OCI-LY3 (cell line): Measurements from ENCODE around the gene GSDME.

Experiments used
- H2AFZ ChIP-seq: fragments of 200-600, 300-600 bp; shearing (Covaris generic); 2 replicates; pipeline ENCODE4 v1.6.0; 2014; ENCODE audit warnings: antibody characterized with exemption, low read depth, low read length
- H3K27ac ChIP-seq: fragments of 200-600, 300-600 bp; sonication (generic); 2 replicates; pipeline ENCODE4 v1.5.1; 2014; ENCODE audit warnings: mild to moderate bottlenecking, low read length, moderate library complexity, mixed read lengths
- H3K27me3 ChIP-seq: fragments of 200-600, 300-600 bp; sonication (generic); 2 replicates; pipeline ENCODE4 v1.6.1; 2014; ENCODE audit warnings: low read depth, low read length, mixed read lengths
- H3K36me3 ChIP-seq: fragments of 200-600, 300-600 bp; sonication (generic); replicated peaks from 2 replicates; pipeline ENCODE3; 2014; ENCODE audit warnings: low read depth, low read length, mixed read lengths
- H3K4me1 ChIP-seq: fragments of 300-600, 200-600 bp; sonication (generic); 2 replicates; pipeline ENCODE4 v1.6.1; 2014; ENCODE audit warnings: low read length, mixed read lengths
- H3K4me2 ChIP-seq: fragments of 200-600, 300-600 bp; sonication (generic); 2 replicates; pipeline ENCODE4 v1.6.1; 2014; ENCODE audit warnings: low read length, mixed read lengths
- H3K4me3 ChIP-seq: fragments of 300-600, 200-600 bp; sonication (generic); 2 replicates; pipeline ENCODE4 v1.5.1; 2014; ENCODE audit warnings: antibody characterized with exemption, mild to moderate bottlenecking, low read length, moderate library complexity
- H3K79me2 ChIP-seq: fragments of 300-600, 200-600 bp; shearing (Covaris generic); 2 replicates; pipeline ENCODE4 v1.6.1; 2014; ENCODE audit warnings: mild to moderate bottlenecking, low read length, mixed read lengths
- H3K9ac ChIP-seq: fragments of 300-600, 200-600 bp; shearing (Covaris generic); 2 replicates; pipeline ENCODE4 v1.6.0; 2014; ENCODE audit warnings: mild to moderate bottlenecking, low read length, moderate library complexity
- H3K9me3 ChIP-seq: fragments of 200-600, 300-600 bp; shearing (Covaris generic); 2 replicates; pipeline ENCODE4 v1.6.1; 2014; ENCODE audit warnings: low read length, mixed read lengths; ENCODE audit not compliant: insufficient read depth
- H4K20me1 ChIP-seq: fragments of 200-600, 300-600 bp; sonication (generic); 2 replicates; pipeline ENCODE4 v1.6.1; 2016; ENCODE audit warnings: low read length, mixed read lengths; ENCODE audit not compliant: insufficient read depth
- CTCF ChIP-seq: fragments of 200-600, 300-600 bp; sonication (generic); IDR thresholded peaks from 2 replicates; pipeline ENCODE4 v1.5.1; 2014; ENCODE audit warnings: antibody characterized with exemption, low read length, low read depth
- EZH2phosphoT487 ChIP-seq: fragments of 200-600 bp; shearing (Covaris generic); IDR thresholded peaks from 2 replicates; pipeline ENCODE4 v1.6.1; 2018; ENCODE audit warnings: antibody characterized with exemption, mixed run types, low read depth

Gene GSDME

GRCh38 chr7:24788075-24788474 is 30.8 kb upstream of the GSDME start:
- Histone ChIP-seq H2AFZ (no peak overlapping the region), H3K9ac (no peak overlapping the region), H3K27me3 (no peaks in the 10 kb centered on the region), H3K4me3 (no peak overlapping the region), H4K20me1 (no peaks in the 10 kb centered on the region), H3K9me3 (no peaks in the 10 kb centered on the region), H3K4me2 (no peak overlapping the region), H3K4me1 (no peaks in the 10 kb centered on the region), H3K36me3 (no peaks in the 10 kb centered on the region), H3K27ac (no peak overlapping the region), H3K79me2 (no peaks in the 10 kb centered on the region)
- no peak for TF ChIP-seq EZH2phosphoT487
- peak; percentile 49 for TF ChIP-seq CTCF

DNA sequence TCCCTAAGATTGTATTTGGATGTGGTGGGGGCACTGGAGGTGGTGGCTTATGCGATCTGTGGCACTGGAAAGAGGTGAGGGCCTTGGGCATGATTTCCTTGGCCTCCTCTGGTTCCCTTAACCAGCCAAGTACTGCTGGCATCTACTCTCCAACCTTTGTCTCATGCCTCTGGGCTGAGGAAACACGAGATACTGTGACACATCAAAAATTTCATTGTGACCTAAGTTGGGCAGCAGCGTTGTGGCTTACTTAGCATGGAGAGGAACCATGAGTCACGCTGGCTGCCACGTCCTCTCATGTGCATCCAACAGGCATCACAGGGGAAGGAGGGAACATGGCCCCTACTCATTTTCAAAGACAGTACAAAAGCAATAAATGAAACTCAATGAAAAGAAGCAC is 29.7 kb upstream of the GSDME start:
- Histone ChIP-seq H3K4me1 (no peaks in the 10 kb centered on the region), H2AFZ (no peak overlapping the region), H3K27me3 (no peaks in the 10 kb centered on the region), H3K36me3 (no peaks in the 10 kb centered on the region), H3K27ac (no peak overlapping the region), H3K9ac (no peak overlapping the region), H3K79me2 (no peaks in the 10 kb centered on the region), H3K9me3 (no peaks in the 10 kb centered on the region), H3K4me3 (no peak overlapping the region), H4K20me1 (no peaks in the 10 kb centered on the region), H3K4me2 (no peak overlapping the region)
- TF ChIP-seq CTCF, result no peak
- TF ChIP-seq EZH2phosphoT487, result no peak

- Histone ChIP-seq H3K27ac (no peak overlapping the region), H3K9ac (no peak overlapping the region), H3K4me3 (no peak overlapping the region), H3K4me1 (no peaks in the 10 kb centered on the region), H3K4me2 (no peak overlapping the region), H4K20me1 (no peaks in the 10 kb centered on the region), H3K79me2 (no peaks in the 10 kb centered on the region), H3K36me3 (no peaks in the 10 kb centered on the region), H3K27me3 (no peaks in the 10 kb centered on the region), H3K9me3 (no peaks in the 10 kb centered on the region), H2AFZ (no peak overlapping the region)
- TF ChIP-seq CTCF (no peak), EZH2phosphoT487 (no peak)
Measured at GRCh38 chr7:24786306-24786705, 29.0 kb upstream of the GSDME start.

DNA sequence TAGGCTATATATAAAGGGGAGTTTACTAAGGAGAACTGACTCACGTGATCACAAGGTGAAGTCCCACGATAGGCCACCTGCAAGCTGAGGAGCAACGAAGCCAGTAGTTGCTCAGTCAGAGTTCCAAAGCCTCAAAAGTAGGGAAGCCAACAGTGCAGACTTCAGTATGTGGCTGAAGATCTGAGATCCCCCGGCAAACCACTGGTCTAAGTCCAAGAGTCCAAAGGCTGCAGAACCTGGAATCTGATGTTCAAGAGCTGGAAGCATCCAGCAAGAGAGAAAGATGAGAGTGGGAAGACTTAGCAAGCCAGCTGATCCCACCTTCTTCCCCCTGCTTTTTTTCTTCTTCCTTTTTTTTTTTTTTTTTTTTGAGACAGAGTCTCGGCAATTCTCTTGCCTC is 27.0 kb upstream of the GSDME start:
- Histone ChIP-seq H4K20me1 (no peaks in the 10 kb centered on the region), H3K36me3 (no peaks in the 10 kb centered on the region), H3K9ac (no peak overlapping the region), H3K9me3 (no peaks in the 10 kb centered on the region), H3K4me2 (no peak overlapping the region), H3K79me2 (no peaks in the 10 kb centered on the region), H3K27me3 (no peaks in the 10 kb centered on the region), H3K27ac (no peak overlapping the region), H3K4me1 (peaks cover 6% of the 10 kb centered on the region), H3K4me3 (no peak overlapping the region), H2AFZ (no peak overlapping the region)
- TF ChIP-seq CTCF (no peak), EZH2phosphoT487 (no peak)
